ENCODE measurements around the gene DBR1. TPM values are rescaled to one million over a fixed set of nuclear protein-coding genes. Genes with fewer than 3 reads are reported as not detected.

DBR1 gene
- total RNA-seq, 6 donors from 2014 or later, result 3.7 to 20.6 (median 14.4) TPM

DNA sequence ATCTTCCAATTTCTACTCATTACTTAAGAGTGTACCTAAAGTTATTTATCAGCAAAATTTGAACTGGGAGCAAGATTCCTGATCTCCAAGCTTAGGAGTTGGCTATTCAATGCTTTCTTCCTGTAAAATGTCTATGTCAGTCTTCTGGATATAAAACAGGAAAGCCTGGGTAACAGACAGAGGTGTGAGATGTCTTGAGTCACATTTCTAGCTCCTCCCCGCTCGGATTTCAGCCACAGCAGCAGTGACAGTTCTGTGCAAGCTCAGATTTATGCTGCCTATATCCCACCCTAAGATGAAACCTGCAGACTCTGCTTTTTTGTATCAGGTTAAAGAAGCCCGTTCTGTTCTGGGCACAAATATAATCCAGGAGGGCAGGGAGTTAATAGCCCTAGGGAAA, 10.3 kb upstream of the DBR1 start:
- WGBS, 2 donors, result 54 to 73% methylated on average over 3 of the region's 3 CpGs
- no peak overlapping the region for H3K27ac ChIP-seq
- no peaks in the 10 kb centered on the region for H3K36me3 ChIP-seq
- no peak overlapping the region for H3K4me3 ChIP-seq
- no peaks in the 10 kb centered on the region for H3K9me3 ChIP-seq
- ATAC-seq (ENCODE audit: low FRiP score in 2 of 2), result no peak
- H3K27me3 ChIP-seq, result no peaks in the 10 kb centered on the region
- H3K4me1 ChIP-seq, result peaks cover 17 to 21% (median 20%) of the 10 kb centered on the region in 4 donors
- TF ChIP-seq POLR2A (IDR thresholded peaks at IDR 0.05), result no peak
- TF ChIP-seq POLR2AphosphoS5 (IDR thresholded peaks at IDR 0.05), result no peak
- no peak for TF ChIP-seq EP300 (IDR thresholded peaks at IDR 0.05)
- TF ChIP-seq, protein P1, sequence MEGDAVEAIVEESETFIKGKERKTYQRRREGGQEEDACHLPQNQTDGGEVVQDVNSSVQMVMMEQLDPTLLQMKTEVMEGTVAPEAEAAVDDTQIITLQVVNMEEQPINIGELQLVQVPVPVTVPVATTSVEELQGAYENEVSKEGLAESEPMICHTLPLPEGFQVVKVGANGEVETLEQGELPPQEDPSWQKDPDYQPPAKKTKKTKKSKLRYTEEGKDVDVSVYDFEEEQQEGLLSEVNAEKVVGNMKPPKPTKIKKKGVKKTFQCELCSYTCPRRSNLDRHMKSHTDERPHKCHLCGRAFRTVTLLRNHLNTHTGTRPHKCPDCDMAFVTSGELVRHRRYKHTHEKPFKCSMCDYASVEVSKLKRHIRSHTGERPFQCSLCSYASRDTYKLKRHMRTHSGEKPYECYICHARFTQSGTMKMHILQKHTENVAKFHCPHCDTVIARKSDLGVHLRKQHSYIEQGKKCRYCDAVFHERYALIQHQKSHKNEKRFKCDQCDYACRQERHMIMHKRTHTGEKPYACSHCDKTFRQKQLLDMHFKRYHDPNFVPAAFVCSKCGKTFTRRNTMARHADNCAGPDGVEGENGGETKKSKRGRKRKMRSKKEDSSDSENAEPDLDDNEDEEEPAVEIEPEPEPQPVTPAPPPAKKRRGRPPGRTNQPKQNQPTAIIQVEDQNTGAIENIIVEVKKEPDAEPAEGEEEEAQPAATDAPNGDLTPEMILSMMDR (IDR thresholded peaks at IDR 0.05), result no peak
- DNase-seq, result no peak

DNA sequence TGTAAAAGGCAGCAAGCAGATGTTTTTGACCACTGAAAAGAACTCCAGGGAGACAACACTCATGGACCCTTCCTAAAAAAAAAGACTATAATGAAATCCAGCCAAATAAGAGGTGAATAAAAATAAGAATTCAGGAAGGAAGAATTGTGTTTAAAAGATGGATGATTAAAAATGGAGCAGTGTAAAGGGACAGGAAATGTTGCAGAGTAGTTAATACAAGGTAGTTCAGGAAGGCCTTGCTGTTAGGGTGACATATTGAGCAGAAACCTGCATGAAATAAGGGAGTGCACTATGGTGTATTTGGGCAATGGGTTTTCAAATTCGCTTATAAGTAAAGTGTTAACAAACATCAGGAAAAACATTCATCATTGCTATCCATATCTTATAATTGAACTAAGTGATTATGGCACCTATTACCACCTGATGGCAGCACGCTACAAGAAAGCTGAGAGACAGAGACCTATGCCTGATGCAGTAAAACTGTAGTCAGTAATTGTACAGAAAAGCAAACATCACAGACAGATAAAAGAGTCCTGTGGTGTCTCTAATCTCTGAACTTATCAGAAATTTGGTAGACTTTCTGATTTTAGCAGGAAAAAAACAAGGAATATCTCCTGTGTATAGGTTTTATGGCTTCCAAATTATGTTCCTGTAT, 5.8 kb upstream of the DBR1 start:
- WGBS, 2 donors, result 9 to 19% methylated on average over 2 of the region's 2 CpGs
- no peak for DNase-seq

DNA sequence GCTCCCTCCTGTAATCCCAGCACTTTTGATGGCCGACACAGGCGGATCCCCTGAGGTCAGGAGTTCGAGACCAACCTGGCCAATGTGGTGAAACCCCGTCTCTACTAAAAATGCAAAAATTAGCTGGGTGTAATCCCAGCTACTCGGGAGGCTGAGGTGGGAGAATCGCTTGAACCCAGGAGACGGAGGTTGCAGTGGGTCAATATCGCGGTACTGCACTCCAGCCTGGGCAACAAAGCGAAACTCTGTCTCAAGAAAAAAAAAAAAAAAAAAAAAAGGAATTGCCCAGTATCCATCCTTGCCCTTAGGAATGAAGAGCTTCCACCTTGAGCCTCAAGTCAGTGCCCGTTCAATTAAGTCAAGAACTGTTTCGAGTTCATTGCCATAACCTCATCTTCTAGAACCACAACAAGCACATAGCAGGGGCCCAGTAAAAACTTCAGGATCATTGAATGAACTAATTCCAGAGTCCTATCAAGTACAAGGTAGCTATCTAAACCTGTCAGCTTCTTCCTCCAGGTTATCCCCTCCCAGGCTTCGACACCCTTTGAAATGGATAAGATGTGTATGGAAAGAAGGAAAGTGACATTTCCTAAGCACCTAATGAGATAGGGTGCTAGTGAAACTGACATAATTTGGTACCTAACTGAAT, 826 bp downstream of the DBR1 start:
- Histone ChIP-seq H3K27me3 (no peaks in the 10 kb centered on the region), H3K36me3 (peaks cover 0 to 28% (median 12%) of the 10 kb centered on the region in 4 donors), H3K27ac (peak overlapping the region; percentile 76 to 91 (median 86)), H3K4me3 (peak overlapping the region; percentile 54 to 97 (median 78)), H3K4me1 (peaks cover 20 to 23% (median 22%) of the 10 kb centered on the region in 4 donors), H3K9me3 (no peaks in the 10 kb centered on the region)
- ATAC-seq (ENCODE audit: low FRiP score in 2 of 2) (peak in 1 of 2 donors; percentile 4), DNase-seq (no peak)
- WGBS, 2 donors, result 63 to 65% methylated on average over 13 of the region's 13 CpGs
- no peak for TF ChIP-seq POLR2A (IDR thresholded peaks at IDR 0.05)
- TF ChIP-seq, protein P1 (IDR thresholded peaks at IDR 0.05), result no peak
- TF ChIP-seq POLR2AphosphoS5 (IDR thresholded peaks at IDR 0.05), result no peak
- TF ChIP-seq EP300 (IDR thresholded peaks at IDR 0.05), result no peak

More for the DNA sequence above, 5.8 kb upstream of the DBR1 start:
- Histone ChIP-seq H3K36me3 (no peaks in the 10 kb centered on the region), H3K27ac (no peak overlapping the region), H3K9me3 (no peaks in the 10 kb centered on the region), H3K4me3 (no peak overlapping the region), H3K4me1 (no peaks in the 10 kb centered on the region), H3K27me3 (no peaks in the 10 kb centered on the region)
- no peak for TF ChIP-seq EP300 (IDR thresholded peaks at IDR 0.05)
- TF ChIP-seq, protein P1 (IDR thresholded peaks at IDR 0.05), result peak in 2 of 6 experiments; percentile 20
- no peak for TF ChIP-seq POLR2AphosphoS5 (IDR thresholded peaks at IDR 0.05)
- TF ChIP-seq POLR2A (IDR thresholded peaks at IDR 0.05), result no peak
- no peak for ATAC-seq (ENCODE audit: low FRiP score in 2 of 2)

DNA sequence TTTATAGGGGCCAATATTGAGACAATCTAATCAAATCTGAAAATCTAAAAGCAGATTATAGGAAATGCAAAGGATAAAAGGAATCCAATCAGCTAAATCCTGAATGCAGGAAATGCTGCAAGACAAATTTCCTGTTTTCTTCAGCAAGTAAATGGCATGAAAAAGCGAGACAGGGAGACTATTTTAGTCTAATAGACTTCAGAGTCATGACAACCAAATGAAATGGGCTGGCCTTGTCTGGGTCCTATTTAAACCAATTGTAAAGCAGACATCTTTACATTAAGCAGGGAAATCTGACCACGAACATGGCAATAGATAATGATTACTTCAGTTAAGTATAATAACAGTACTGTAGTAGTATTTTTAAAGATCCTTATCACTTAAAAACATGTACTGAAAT, 2.1 kb downstream of the DBR1 start:
- Histone ChIP-seq H3K4me1 (peaks cover 20 to 23% (median 22%) of the 10 kb centered on the region in 4 donors), H3K9me3 (no peaks in the 10 kb centered on the region), H3K27ac (no peak overlapping the region), H3K4me3 (no peak overlapping the region), H3K36me3 (peaks cover 0 to 41% (median 16%) of the 10 kb centered on the region in 4 donors), H3K27me3 (no peaks in the 10 kb centered on the region)
- DNase-seq, result no peak
- WGBS, 2 donors, result 63 to 69% methylated on average over 2 of the region's 2 CpGs
- TF ChIP-seq EP300 (IDR thresholded peaks at IDR 0.05) (no peak), POLR2A (IDR thresholded peaks at IDR 0.05) (no peak), POLR2AphosphoS5 (IDR thresholded peaks at IDR 0.05) (no peak)
- TF ChIP-seq, protein P1 (IDR thresholded peaks at IDR 0.05), result no peak
- ATAC-seq (ENCODE audit: low FRiP score in 2 of 2), result no peak

Measured in upper lobe of left lung (tissue), 6 donors.